Mesenchymal stem cell (in vitro differentiated cells and primary cell): ENCODE data around the gene CEP63.

Source experiments
- DNase-seq: peaks from one replicate; pipeline ENCODE4 v3.0.0-alpha.2; 2013
- H2AFZ ChIP-seq: one replicate; pipeline ENCODE4 v1.6.1; 2013; ENCODE audit warnings: low read depth, mild to moderate bottlenecking, control low read depth, inconsistent platforms, low read length, moderate library complexity
- H2AK5ac ChIP-seq: 2 replicates; pipeline ENCODE4 v1.6.1; 2013; ENCODE audit warnings: low read length, moderate library complexity, mild to moderate bottlenecking, inconsistent platforms; ENCODE audit not compliant: severe bottlenecking
- H2BK120ac ChIP-seq: one replicate; pipeline ENCODE4 v1.6.1; 2013; ENCODE audit warnings: low read depth, mild to moderate bottlenecking, inconsistent platforms, low read length, moderate library complexity
- H2BK12ac ChIP-seq, 2 experiments: one replicate each; pipeline ENCODE4 v1.6.1; 2013; ENCODE audit warnings: inconsistent platforms in 2 of 2, low read length in 2 of 2, mild to moderate bottlenecking in 2 of 2, moderate library complexity in 2 of 2, control low read depth in 1 of 2
- H2BK15ac ChIP-seq: one replicate; pipeline ENCODE4 v1.6.1; 2013; ENCODE audit warnings: mild to moderate bottlenecking, low read depth, inconsistent platforms; ENCODE audit not compliant: poor library complexity, severe bottlenecking
- H2BK5ac ChIP-seq: 2 replicates; pipeline ENCODE4 v1.6.1; 2013; ENCODE audit warnings: low read depth, mild to moderate bottlenecking, low read length, control low read depth, inconsistent platforms; ENCODE audit not compliant: poor library complexity, severe bottlenecking
- H3K14ac ChIP-seq, 2 experiments: one replicate each; pipeline ENCODE4 v1.6.1; 2013; ENCODE audit warnings: inconsistent platforms in 2 of 2, low read length in 2 of 2, control low read depth in 1 of 2, mild to moderate bottlenecking in 1 of 2, moderate library complexity in 1 of 2
- H3K18ac ChIP-seq, 2 experiments: one replicate each; pipeline ENCODE4 v1.6.1; 2013; ENCODE audit warnings: inconsistent platforms in 2 of 2, low read length in 2 of 2, control low read depth in 1 of 2, low read depth in 1 of 2, mild to moderate bottlenecking in 1 of 2
- H3K23ac ChIP-seq, 2 experiments: one replicate each; pipeline ENCODE4 v1.6.1; 2013; ENCODE audit warnings: inconsistent platforms in 2 of 2, low read length in 2 of 2, mild to moderate bottlenecking in 2 of 2, moderate library complexity in 2 of 2, control low read depth in 1 of 2
- H3K27ac ChIP-seq: 2 replicates; pipeline ENCODE4 v1.5.1; 2013; ENCODE audit warnings: mild to moderate bottlenecking, moderate library complexity, low read length, control low read depth, inconsistent platforms; ENCODE audit not compliant: poor library complexity, severe bottlenecking
- H3K27me3 ChIP-seq, 2 experiments: 2 replicates each; pipeline versions ENCODE4 v1.6.1 to v1.7.0; 2013; ENCODE audit warnings: low read length in 2 of 2, mild to moderate bottlenecking in 2 of 2, moderate library complexity in 2 of 2, control low read depth in 1 of 2, inconsistent platforms in 1 of 2; ENCODE audit not compliant: control insufficient read depth in 1 of 2, insufficient read depth in 1 of 2
- H3K36me3 ChIP-seq, 2 experiments: 2 replicates each; pipeline versions ENCODE4 v1.6.1 to v1.7.0; 2013; ENCODE audit warnings: low read length in 2 of 2, control low read depth in 1 of 2, inconsistent platforms in 1 of 2, low read depth in 1 of 2, mild to moderate bottlenecking in 1 of 2; ENCODE audit not compliant: insufficient read depth in 2 of 2, control insufficient read depth in 1 of 2
- H3K4ac ChIP-seq, 2 experiments: one replicate each; pipeline ENCODE4 v1.6.1; 2013; ENCODE audit warnings: inconsistent platforms in 2 of 2, low read length in 2 of 2, mild to moderate bottlenecking in 2 of 2, moderate library complexity in 2 of 2, control low read depth in 1 of 2, low read depth in 1 of 2
- H3K4me1 ChIP-seq: 2 replicates; pipeline ENCODE4 v1.6.1; 2013; ENCODE audit warnings: low read depth, low read length, control low read depth; ENCODE audit not compliant: control insufficient read depth, insufficient read depth
- H3K4me2 ChIP-seq: 2 replicates; pipeline ENCODE4 v1.6.1; 2013; ENCODE audit warnings: low read length, mild to moderate bottlenecking, inconsistent platforms; ENCODE audit not compliant: poor library complexity, severe bottlenecking
- H3K4me3 ChIP-seq, 2 experiments: 2 replicates each; pipeline versions ENCODE4 v1.5.1 to v1.7.0; 2013; ENCODE audit warnings: low read length in 2 of 2, mild to moderate bottlenecking in 2 of 2, control low read depth in 1 of 2, low read depth in 1 of 2; ENCODE audit not compliant: insufficient read depth in 1 of 2
- H3K79me1 ChIP-seq: replicated peaks from 2 replicates; pipeline ENCODE4 v1.6.1; 2013; ENCODE audit warnings: mild to moderate bottlenecking, control low read depth, low read length, inconsistent platforms; ENCODE audit not compliant: poor library complexity, severe bottlenecking
- H3K9ac ChIP-seq: 2 replicates; pipeline ENCODE4 v1.7.0; 2013; ENCODE audit warnings: mild to moderate bottlenecking, low read length, moderate library complexity
- H3K9me3 ChIP-seq: 2 replicates; pipeline ENCODE4 v1.7.0; 2013; ENCODE audit warnings: mild to moderate bottlenecking, low read length; ENCODE audit not compliant: control insufficient read depth
- H4K8ac ChIP-seq: one replicate; pipeline ENCODE4 v1.6.1; 2013; ENCODE audit warnings: inconsistent platforms, mild to moderate bottlenecking, low read length, moderate library complexity
- H4K91ac ChIP-seq: one replicate; pipeline ENCODE4 v1.6.1; 2013; ENCODE audit warnings: mild to moderate bottlenecking, low read length, inconsistent platforms
- WGBS: methylation state at CpG from one replicate; pipeline ENCODE4 v1.1.7; 2013; ENCODE audit warnings: mixed read lengths; 5-methylcytosine and 5-hydroxymethylcytosine counted together

The CEP63 gene

DNA sequence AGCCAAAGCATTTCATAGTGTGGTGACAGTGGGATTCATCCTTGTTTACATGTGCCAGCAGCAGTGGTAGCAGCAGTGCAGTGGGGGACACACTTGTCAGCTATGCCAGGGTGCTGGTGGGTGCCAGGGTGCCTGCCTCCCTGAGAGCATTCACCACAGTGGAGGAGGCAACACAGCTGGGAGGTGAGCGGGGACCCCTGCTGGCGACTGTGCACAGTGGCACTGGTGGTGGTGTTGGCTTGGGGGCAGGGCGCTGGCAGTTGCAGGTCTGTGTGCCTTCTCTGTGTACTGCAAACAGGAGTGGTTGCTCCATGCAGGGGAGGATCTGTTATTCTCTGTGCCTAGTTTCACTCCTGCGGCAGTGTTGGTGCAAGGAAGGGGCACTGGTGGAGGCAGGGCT is 41.2 kb downstream of the CEP63 start:
- H2BK5ac ChIP-seq, result no peak overlapping the region
- H3K79me1 ChIP-seq, result peaks cover 26% of the 10 kb centered on the region
- no peak overlapping the region for H2AK5ac ChIP-seq
- no peak overlapping the region for H2BK12ac ChIP-seq
- no peak overlapping the region for H4K91ac ChIP-seq
- no peak overlapping the region for H3K4me2 ChIP-seq
- H3K4me3 ChIP-seq, result no peak overlapping the region
- H4K8ac ChIP-seq, result no peak overlapping the region
- H3K9me3 ChIP-seq, result peaks cover 34% of the 10 kb centered on the region
- no peak overlapping the region for H2AFZ ChIP-seq
- H3K14ac ChIP-seq, result peak overlapping the region in 1 of 2 experiments; percentile 35
- H3K27ac ChIP-seq, result no peak overlapping the region
- no peak overlapping the region for H2BK15ac ChIP-seq
- H3K9ac ChIP-seq, result no peak overlapping the region
- H3K27me3 ChIP-seq, result no peaks in the 10 kb centered on the region
- peaks cover 4% of the 10 kb centered on the region for H3K4me1 ChIP-seq
- peak overlapping the region in 1 of 2 experiments; percentile 20 for H3K4ac ChIP-seq
- WGBS, result 91% methylated on average over 4 of the region's 4 CpGs
- no peak overlapping the region for H2BK120ac ChIP-seq
- H3K36me3 ChIP-seq, result peaks cover 6% of the 10 kb centered on the region in 2 experiments
- peak overlapping the region in 1 of 2 experiments; percentile 70 for H3K23ac ChIP-seq
- no peak overlapping the region for H3K18ac ChIP-seq
- no peak for DNase-seq

DNA sequence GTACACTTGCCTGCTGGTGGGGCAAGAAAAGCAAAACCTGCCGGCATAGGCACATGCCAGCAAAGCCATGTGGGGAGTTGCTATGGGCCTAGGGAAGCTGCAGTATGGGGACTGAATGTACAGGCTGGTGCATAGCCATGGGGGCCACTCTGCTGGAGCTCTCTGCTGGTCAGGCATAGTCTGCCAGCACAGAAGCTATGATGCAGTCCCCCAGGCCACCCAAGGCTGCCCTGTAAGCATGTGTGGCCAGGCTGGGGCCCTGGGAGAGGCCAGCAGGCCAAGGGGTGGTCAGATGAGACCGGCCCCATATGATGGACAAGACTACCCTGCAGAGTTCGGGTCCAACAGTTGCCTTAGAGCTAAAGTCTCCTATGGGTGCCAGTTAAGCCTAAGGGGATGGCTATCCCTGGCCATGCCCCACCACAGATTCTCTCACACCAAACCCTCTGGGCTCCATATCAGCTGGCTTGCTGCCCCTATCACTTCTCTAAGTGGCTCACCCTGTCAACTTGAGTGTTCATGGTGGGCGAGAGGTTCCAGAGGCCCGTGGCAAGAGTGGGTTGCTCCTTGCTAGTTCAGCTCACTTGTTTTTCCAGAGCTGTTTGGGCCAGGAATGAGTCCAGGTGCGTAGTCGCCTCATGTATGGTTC is 41.8 kb downstream of the CEP63 start:
- H4K91ac ChIP-seq, result peak overlapping the region; percentile 10
- H2BK120ac ChIP-seq, result no peak overlapping the region
- H4K8ac ChIP-seq, result no peak overlapping the region
- 96% methylated on average over 7 of the region's 7 CpGs for WGBS
- H3K23ac ChIP-seq, result no peak overlapping the region
- H3K4me2 ChIP-seq, result no peak overlapping the region
- no peak overlapping the region for H3K18ac ChIP-seq
- H3K4me3 ChIP-seq, result no peak overlapping the region
- no peak overlapping the region for H3K14ac ChIP-seq
- no peak overlapping the region for H3K4ac ChIP-seq
- H3K79me1 ChIP-seq, result peaks cover 26% of the 10 kb centered on the region
- no peaks in the 10 kb centered on the region for H3K27me3 ChIP-seq
- H2BK12ac ChIP-seq, result no peak overlapping the region
- H2AK5ac ChIP-seq, result no peak overlapping the region
- peaks cover 6% of the 10 kb centered on the region in 2 experiments for H3K36me3 ChIP-seq
- H2BK5ac ChIP-seq, result no peak overlapping the region
- H3K9ac ChIP-seq, result no peak overlapping the region
- H3K4me1 ChIP-seq, result peaks cover 4% of the 10 kb centered on the region
- H2BK15ac ChIP-seq, result no peak overlapping the region
- no peak overlapping the region for H2AFZ ChIP-seq
- H3K27ac ChIP-seq, result no peak overlapping the region
- peaks cover 31% of the 10 kb centered on the region for H3K9me3 ChIP-seq
- no peak for DNase-seq

GRCh38 chr3:134533493-134533892 is 47.6 kb downstream of the CEP63 start:
- Histone ChIP-seq H2BK12ac (no peak overlapping the region), H3K9me3 (no peaks in the 10 kb centered on the region), H3K36me3 (peaks cover 5 to 27% of the 10 kb centered on the region in 2 experiments), H3K4me2 (no peak overlapping the region), H3K4ac (no peak overlapping the region), H3K27me3 (no peaks in the 10 kb centered on the region), H4K8ac (no peak overlapping the region), H3K79me1 (peaks cover 11% of the 10 kb centered on the region), H3K27ac (no peak overlapping the region), H3K4me1 (no peaks in the 10 kb centered on the region), H2BK5ac (no peak overlapping the region), H2AK5ac (no peak overlapping the region), H3K4me3 (no peak overlapping the region), H3K9ac (no peak overlapping the region), H2BK15ac (no peak overlapping the region), H3K14ac (no peak overlapping the region), H2AFZ (no peak overlapping the region), H3K23ac (no peak overlapping the region), H2BK120ac (no peak overlapping the region), H3K18ac (no peak overlapping the region), H4K91ac (no peak overlapping the region)
- no peak for DNase-seq
- WGBS, result 80% methylated on average over 1 of the region's 1 CpG

DNA sequence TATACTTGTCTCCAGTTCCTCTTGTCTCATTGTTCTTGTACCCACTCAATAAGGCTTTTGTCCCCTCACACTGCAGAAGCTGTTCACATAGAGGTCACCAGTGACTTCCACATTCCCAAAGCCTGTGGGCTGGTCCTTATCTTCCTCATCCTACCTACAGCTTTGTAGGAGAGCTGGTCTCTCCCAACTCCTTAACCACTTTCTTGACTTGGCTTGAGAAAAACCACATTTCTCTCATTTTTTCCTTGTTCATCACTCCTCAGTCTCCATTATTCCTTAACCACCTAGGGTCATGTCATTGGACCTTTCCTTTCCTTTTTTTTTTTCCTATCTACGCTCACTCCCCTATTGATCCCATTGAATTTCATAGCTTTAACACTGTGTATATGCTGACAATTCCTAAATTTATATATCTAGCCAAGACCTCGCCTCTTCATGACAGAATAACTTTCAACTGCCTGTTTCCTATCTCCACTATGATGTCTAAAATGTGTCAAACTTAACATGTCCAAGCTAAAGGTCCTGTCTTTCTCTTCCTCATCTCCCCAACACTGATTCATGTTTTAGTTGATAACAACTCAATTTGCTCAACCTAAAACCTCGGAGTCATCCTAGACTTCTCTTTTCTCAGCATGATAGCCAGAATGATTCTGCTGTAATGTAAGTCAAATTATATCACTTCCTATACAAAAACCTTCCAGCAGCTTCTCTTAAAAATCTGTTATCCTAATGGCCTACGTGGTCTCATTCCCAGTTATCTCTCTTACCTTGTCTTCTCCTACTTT is 49.5 kb downstream of the CEP63 start:
- Histone ChIP-seq H2BK5ac (no peak overlapping the region), H3K4me1 (no peaks in the 10 kb centered on the region), H3K27me3 (no peaks in the 10 kb centered on the region), H3K9me3 (no peaks in the 10 kb centered on the region), H3K27ac (no peak overlapping the region), H3K4me3 (no peak overlapping the region), H3K14ac (no peak overlapping the region), H3K36me3 (peaks cover 5 to 34% of the 10 kb centered on the region in 2 experiments), H3K9ac (no peak overlapping the region), H2BK12ac (no peak overlapping the region), H2BK120ac (no peak overlapping the region), H2AK5ac (no peak overlapping the region), H3K23ac (no peak overlapping the region), H3K4me2 (no peak overlapping the region), H3K79me1 (peaks cover 8% of the 10 kb centered on the region), H4K91ac (no peak overlapping the region), H3K18ac (no peak overlapping the region), H2AFZ (no peak overlapping the region), H4K8ac (no peak overlapping the region), H2BK15ac (no peak overlapping the region), H3K4ac (no peak overlapping the region)
- 97% methylated on average over 4 of the region's 4 CpGs for WGBS
- DNase-seq, result no peak
